Islet of Langerhans (tissue), 1 donor: ENCODE measurements around the gene HLCS.

ENCODE experiments used
- FAIRE-seq: peaks from one replicate; lab custom pipeline; 2011; peaks lifted over from hg19 to GRCh38; lab: Jason Lieb, UNC

Gene HLCS

DNA sequence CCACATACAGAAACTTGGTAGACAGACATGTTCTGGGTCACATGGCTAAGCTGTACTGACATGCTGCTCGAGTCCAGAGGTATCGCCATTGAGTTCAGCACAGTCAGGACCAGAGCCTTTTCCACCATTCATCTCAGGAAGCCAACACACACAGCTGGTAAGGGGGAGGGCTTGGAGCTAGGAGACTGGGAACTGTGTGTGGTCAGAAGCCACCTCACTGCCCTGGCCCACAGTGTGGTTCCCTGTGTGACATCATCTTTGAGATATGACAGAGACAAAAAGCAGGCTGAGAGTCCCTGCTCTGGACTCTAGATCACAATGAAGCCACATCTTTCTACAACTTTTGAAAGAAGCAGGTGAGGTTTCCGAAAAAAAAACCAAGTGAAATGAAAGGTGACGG is 160.4 kb downstream of the HLCS start:
- no peak for FAIRE-seq

DNA sequence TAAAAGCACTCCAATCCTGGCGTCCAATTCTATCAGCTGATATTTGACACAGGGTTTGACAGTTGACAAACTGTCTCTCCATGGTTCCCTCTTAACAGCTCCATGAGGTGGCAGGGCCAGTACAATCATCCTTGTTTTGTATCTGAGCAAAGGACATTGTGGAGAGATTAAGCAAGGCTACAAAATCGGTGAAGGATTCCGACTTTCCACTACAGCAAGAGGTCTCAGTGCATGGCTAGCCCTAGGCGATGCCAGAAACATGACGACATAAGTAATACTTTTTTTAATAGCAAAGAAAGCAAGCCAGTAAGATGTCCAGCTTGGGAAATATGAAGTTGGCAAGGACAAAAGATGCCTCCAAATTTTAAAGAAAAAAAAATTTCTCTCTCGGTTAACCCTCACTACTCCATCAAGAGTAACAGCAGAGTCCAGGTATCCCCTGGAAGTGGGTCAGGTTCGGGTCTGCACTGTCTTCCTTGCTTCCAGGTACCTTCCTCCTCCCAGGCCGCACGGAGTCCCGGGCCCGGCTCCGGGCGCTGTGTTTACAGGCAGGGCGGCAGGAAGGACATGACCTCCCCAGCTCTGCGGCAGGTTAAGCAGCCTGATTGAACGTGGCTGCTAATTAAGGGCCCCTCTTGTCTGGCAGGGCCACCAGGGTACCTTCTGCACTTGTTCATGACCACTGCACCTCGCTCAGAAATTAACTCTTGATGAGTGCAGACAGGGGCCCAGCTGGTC is 161.4 kb downstream of the HLCS start:
- no peak for FAIRE-seq

DNA sequence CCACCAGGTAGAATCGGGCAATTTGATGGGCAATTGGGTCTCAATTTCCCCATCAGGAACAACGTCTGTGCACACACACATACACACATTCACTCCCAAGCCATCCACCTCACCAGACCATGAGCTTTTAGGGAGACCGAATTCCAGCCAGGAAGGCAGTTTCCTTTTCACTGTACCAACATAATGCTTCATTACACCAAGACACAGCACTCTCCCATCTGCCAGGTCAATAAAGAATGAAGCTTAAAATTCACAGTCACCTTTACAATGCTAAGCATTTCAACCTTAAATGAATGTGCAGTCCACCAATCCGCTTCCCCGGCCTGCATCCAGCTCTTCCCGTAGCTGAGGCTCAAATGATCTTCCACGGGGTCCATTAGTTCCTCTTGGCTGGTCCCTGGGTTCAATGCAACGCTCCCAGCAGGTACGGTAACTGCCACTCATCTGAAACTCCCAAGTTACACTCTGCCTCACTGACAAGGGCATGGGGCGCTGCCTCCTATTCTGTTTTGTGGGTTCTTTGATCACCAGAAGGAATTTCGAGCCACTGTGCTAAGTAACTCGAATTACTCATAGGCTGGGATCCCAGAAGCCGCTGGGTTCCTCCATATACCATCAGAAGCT is 162.5 kb downstream of the HLCS start:
- peak; percentile 9 for FAIRE-seq

DNA sequence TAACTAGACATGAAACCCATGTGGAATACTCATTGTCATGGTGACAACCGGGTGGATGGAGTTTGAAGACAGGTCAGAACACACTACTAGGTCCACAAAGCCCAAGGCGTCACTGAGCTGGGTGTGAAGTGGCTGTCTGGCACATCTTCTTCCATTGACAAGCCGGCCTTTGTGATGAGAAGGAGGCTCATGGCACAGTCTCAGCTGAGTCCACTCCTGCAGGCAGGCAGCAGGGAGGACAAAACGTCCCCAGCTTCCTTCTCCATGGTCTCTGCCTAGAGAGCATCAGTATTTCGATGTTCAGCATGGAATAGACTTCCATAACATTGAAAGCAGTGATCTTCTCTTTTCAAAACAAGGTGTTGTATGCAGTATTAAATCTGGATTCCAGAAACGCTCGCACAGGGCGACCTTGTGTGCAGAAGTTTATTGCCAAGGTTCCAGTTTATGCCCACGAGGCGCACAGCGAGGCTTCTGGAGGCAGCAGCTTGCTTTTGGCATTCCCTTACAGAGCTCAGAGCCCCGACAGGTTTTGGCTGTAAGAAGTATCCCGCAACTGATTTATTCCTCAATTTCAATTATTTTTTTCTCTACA is 163.3 kb downstream of the HLCS start:
- FAIRE-seq: no peak

DNA sequence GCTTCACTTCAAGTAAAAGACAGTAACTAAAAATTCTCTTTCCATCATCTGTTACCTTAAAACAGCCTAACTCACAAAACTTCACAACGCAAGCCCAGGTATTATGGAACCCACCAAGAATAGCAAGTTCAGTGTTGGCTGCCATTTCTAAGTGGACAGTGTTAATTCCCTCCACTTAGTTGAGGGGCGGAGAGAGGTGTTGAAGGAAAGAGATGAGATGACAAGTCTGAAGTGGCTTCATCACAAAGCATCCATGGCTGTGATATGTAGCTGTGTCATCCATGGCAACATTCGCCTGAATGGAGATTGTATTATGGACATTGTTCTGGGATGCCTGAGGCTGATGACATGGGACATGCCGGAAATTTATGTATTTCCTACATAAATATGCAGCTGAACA is 165.7 kb downstream of the HLCS start:
- no peak for FAIRE-seq

DNA sequence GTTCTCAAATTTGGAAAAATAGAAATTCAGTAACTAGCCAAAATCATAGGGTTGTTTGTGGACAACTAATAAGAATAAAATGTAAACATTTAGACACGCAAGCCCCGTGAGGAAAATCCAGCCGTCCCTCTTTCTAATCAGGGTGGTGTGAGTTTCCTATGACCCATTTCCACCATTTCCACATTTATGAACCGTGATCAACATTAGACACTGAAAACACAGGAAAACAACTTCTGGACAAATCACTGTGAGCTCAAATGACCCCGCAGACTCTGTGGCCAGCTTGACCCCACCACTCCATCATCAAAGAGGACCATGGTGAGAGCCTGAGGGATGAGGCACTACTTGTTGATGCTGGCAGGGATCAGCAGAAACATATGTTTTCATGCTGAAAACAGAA is 166.6 kb downstream of the HLCS start:
- no peak for FAIRE-seq

DNA sequence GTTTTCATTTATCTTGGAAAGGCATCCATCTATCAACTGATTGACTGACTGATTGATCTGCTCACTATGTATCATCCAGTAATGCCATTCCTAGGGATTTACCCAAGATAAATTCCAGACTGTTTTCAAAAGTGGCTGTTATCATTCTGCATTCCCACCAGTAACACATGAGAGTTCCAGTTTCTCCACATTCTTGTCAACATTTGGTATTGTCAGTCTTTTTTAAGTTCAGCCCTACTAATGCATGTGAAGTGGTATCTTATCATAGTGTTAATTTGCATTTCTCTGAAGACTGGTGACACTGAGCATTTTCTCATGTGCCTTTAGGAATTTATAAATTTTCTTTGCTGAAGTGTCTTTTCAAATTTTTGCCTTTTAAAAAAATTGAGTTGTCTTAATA is 168.0 kb downstream of the HLCS start:
- FAIRE-seq: no peak

DNA sequence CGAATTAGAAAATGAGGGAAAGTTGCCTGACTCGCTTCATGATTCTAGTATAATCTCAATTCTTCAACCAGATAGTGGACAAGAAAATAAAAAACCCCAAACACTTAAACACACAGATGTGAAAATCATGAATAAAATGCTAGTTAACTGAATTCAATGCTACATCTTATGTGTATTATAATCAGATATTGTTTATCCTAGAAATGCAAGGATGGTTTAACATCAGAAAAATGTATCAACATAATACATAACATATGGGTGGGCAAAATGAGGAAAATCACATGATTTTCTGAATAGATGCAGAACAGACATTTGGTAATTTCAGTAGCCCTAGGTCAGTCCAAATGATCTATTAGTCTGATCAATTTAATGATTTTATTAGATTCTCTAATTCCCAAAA is 170.4 kb downstream of the HLCS start:
- FAIRE-seq: no peak

DNA sequence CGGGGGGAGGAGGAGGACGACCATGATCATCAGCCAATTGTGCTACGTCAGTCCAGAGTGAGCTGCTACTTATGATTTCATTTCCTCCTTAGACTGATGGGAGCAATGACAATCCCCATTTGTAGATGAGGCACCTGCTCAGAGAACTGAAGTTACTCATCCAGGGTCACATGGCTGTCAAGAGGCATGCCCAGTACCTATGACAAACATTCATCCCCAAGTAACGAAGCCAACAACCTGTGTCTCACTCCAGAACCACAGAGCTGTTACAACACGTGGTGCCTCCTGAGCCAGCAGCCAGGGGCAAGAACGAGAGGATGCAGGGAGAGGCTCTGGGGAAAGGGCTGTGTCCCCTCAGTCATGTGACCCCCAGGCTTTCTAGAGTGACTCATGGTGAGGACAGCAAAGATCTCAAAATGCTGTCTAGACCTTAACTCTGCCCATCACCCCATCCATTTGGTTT is 173.9 kb downstream of the HLCS start:
- no peak for FAIRE-seq

DNA sequence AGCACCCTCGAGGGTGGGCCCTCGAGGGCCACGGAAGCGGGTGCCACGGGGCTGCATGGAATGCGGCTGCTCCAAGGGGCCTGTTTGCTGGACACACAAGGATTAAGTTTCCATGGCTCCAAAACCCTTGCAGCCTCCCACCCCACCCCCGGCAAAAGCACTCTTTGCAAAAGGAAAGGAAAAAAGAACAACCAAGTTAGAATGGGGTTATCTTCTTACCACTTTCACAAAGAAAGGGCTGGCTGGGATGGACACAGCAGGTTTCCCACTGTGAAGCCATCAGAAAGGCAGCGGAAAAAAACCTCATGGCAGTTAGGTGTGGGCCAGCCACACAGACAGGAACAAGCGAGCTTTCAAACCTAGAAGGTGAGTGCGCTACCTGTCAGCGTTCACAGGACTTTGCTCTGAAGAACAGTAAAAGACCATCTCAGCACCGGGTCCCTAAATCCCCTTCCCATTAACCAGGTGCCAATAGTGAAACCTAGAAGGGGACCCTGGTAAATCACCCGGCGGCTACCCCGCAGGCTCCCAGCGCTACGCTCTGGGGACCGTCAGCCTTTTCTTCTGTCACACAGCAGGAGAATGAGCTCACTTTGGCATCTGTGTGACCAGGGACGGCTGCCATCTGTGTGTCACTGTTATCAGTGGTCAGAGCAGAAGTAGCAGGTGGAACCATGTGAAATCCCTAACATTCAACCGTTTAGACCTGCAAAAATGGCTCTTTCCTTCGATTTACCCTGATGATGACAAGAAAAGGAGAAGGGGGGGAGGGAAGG is 174.6 kb downstream of the HLCS start:
- no peak for FAIRE-seq

DNA sequence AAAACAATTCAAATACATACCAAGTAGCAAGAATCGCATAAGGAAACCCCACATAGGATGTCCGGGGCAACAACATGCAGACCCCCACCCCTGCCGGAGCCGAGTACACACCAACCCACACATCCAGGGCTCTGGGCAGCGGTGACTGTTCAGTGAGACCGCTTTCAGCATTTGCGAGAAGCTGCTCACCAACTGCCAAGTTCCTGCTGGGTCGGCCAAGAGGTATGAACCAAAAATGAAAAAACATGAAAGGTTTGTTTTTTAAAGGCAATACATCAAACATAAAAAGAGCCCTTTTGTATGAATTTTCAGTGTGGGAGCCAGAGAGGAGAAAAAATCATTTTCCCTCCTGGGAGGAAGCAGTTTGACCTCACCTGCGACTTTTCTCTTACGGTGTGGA is 175.3 kb downstream of the HLCS start:
- no peak for FAIRE-seq

DNA sequence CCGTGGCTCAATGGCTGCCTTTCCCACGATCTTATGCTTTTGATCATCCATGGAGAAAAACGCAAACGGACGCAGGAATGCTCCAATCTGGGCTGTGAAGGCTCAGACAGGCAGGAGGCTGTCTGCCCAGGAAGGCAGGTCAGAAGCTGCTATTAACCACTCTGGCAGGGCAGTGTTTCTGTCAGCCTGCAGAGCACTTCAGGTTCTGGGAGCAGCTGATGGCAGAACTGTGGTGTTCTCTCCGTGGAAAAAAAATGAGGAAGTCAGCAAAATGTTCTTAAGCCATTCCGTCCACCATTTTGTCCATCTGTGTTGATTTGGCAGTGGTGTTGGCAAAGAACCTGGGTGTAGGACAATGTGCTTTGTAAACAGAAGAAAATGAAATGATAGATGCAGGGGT is 175.9 kb downstream of the HLCS start:
- no peak for FAIRE-seq

DNA sequence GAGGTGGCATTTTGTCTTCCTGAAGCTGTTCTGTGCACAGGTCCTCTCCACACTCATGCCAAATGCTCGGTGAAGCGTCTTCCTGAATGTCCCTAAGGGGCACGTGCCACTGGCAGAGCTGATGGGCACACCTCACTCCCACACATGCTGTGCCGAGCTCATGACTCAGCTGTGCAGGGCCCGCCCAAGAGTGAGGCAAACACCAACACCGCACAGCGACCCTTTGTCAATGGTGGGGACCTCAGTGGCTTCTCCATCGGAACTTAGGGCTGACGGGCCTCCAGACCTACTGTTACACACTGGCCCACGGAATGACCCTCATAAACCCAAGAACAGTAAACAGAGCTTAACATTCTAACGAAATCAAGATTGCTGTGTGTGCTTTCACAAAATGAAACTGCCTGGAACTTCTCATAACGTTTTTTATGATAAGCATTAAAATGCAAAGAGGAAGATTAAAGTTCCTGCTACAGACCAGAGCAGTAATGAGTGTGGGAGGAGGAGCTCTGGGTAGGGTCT is 178.3 kb downstream of the HLCS start:
- no peak for FAIRE-seq

DNA sequence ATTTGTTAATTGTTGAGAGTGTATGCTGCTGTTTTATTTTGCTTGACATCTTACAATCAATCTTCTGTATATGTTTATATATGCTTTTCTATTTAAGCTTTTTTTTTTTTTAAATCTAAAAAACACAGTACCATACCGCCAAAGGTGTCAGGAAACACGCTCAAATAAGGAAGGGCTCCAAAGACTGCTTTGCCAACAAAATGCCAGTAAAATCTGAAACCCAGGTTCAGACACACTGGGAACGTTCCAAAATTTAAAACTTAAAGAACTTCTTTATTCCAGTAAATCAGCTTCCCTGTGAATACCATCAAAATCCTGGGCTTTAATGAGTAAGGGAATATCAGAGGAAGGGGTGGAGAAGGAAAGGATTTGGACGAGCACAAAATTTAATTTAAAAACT is 180.3 kb downstream of the HLCS start:
- no peak for FAIRE-seq

DNA sequence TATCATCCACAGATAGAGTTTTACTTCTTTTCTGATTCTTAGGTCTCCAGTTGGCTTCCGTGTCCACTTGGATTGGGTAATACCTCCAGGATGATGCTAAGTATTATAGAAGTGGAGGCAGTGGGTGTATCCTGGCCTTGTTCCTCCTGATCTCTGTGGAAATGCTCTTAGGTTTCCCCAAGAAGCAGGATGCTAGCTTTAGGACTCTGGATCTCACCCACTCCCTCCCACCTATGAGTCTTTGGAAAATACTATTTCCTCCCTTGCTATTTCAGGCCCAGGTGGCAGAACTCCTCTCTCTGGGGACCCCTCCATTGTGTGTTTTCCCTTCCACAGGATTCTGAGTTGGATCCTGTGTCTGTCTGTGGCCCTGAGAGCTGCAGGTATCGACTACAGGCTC is 180.9 kb downstream of the HLCS start:
- FAIRE-seq: no peak

DNA sequence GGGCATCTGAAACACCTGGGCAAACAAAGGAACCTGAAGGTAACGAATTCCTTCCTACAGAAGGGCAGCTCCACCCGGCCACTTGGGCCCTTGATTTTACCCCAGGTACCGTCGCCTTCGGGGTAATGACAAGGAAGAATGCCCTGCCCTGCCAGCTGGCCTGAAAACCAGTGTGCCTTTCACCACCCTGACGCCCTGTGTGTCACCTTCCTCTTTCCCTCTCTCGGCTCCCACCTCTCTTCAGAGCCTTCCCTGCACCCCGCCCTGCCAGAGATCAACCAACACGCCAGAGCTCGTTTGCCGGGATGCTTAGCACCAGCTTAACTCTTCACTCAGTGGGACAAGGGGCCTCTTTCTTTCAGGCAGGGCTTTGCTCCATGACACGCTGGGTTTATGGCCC is 181.5 kb downstream of the HLCS start:
- FAIRE-seq: no peak

DNA sequence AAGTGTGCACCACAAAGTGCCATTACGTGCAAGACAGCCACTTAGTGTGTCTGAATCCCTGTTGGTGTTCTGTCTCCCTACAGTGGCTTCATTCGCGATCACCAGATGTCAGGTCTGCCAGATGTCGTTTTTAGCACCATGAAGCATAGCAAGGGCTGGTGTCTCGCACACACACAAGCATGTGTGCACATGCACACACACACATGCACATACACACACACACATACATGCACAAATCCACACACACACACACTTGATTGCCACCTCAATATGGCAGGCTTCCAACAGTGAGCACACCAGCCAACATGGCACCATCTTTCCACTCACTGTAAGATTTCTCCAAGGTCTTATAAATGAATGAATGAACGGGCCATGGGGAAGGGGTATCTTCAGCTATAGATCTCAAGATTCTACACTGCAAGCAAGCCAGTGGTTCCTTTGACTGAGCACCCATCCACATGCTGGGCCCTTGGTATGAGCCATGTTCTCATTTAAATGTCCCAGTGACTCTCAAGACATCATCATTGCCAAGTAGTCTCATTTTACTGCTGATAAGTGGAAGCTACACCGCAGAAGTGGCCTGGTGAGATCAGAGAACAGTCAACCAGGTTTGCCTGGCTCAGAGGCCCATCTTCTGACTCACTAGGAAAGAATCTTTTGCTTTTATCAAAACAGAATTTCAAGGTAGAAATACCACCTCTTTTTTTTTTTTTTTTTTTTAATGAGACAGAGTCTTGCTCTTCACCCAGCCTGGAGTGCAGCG is 182.7 kb downstream of the HLCS start:
- no peak for FAIRE-seq

DNA sequence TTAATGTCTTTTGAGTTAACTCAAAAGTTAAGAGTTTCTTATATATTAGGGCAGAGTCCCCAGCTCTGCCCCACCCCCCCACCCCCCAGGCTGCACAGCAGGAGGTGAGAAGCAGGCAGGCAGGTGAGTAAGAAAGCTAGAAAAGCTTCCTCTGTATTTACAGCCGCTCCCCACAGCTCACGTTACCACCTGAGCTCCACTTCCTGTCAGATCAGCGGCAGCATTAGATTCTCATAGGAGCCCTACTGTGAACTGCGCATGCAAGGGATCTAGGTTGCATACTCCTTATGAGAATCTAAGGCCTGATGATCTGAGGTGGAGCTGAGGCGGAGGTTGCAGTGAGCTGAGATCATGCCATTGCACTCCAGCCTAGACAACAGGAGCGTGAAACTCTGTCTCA is 185.6 kb downstream of the HLCS start:
- no peak for FAIRE-seq

DNA sequence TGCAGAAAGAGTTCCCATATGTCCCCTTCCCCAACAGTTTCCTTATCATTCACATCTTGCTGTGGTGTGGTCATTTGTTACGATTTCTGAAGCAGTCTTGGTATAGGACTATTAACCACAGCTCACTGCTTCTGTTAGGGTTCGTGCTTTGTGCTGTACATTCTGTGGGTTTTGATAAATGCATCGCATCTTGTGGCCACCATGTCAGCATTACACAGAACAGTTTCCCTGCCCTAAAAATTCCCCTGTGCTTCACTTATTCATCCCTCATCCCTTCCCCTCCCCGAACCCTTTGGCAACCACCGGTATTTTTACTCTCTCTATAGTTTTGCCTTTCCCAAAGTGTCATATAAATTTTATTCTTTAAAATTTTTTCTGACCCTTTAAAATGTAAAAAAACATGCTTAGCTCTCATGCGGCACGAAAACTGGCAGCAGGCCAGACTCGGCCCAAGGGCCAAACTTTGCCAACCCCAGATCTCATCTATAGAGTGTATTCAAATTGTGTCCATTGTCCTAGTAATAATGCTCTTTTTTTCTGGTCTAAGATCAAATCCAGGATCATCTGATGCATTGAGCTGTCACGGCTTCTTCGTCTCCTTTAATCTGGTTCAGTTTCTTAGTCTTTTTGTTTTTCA is 189.4 kb downstream of the HLCS start:
- no peak for FAIRE-seq

DNA sequence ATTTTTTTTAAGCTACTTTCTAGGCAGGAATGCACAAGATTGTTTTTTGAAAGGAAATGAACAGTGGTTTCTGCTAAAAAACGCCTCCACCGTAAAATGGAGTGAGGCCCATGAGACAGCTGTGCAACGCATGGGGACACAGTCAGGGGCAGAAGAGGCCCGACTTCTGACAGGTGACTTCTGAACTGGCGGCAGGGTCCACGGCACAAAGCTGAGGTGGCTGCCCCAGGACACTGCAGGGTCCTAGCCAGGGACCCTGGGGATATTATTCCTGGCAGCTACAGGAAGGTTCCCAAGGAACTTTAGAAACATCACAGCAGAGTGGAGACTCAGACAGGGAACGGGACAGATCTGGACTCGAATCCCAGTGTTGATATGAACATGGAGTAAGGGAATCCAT is 192.5 kb downstream of the HLCS start:
- FAIRE-seq: no peak

DNA sequence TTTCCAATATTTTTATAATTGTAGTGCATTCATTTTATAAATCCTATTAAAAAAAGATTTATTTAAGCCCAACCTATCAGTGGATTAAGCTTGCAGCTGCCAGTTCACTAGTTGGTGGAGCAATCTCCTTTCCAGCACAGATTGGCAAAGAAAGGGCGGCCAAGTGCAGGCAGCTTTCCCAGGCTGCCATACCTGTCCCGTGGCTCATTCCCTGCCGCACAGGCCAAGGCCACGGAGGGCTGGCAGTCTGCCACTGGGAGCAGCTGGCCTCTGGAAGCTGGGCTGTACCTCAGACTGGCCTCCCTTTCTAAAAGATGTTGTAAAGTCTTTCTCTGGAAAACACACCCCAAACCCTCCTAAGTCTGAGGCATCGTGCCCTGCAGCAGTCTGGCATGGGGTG is 193.4 kb downstream of the HLCS start:
- FAIRE-seq: no peak
